DMS153 treated with DMSO at 0.1 percent for 48 hours (cell line): ENCODE measurements around the gene NKD2.

ENCODE experiments used
- DNase-seq: peaks from one replicate; lab custom pipeline; 2025; ENCODE audit not compliant: unreplicated experiment; lab: John Stamatoyannopoulos, UW

The NKD2 gene

DNA sequence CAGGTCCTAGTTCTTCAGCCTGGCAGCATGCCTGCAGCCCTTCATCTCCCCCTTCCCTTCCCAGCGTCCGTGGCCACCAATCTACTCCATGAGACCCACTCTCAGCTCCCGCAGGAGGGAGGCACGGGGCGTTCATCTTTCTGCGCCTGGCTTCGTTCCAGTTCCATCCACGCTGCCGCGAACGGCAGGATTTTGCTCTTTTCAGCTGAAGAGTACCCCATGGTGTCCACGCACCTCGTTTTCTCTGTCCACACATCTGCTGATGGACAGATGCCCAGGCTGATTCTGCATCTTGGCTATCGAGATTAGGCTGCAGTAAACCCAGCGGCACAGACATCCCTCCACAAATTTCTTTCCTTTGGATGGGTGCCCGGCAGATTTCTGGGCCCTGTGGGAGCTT, 30.5 kb upstream of the NKD2 start:
- DNase-seq: no peak

DNA sequence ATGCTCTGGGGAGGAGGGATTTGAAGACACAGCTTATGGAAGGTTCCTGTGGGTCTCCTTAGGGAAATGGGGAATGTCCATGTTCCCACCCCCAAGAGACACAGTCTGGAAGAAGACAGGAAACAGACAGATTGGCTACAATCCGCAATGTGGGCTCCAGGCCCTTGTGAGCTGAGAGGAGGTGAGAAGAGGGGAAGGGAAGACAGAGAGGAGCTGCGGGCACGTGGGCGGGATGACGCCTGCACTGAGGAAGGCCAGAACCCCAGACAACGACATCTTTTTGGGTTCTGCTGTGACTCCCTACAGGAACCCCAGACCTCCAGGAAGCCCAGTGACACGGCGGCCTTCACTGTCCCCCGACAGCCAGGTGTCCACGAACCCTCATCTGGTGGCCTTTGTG, 29.9 kb upstream of the NKD2 start:
- DNase-seq: no peak

DNA sequence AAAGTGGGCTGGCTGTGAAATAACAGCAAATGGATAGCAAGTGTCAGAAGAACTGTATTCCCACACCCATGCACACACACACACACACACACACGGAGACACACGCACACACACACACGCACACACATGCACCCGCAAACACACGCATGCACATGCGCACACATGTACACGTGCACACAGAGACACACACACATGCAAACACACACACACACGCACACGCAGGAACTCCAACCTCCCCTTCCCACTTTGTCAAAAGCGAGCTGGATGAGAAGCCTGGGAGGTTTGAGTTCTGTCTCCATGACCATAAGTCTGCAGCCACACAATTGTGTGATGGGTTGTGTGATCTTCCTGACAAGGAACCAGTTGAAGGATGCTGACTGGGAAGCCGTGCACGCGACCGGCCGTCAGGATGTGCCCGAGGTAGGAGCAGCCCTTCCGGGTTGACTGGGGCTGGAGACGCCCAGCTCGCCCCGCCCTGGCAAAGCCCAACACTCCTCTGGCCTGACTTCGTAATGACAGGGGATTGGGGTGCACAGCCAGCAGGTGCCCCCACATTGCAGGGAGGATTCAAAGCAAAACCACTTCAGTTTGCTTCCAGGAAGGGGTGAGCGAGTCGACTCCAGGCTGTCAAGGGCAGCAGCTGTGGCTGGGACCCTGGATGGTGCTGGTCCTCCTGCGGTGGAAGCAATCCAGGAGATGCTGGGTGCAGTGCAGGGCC, 29.3 kb upstream of the NKD2 start:
- DNase-seq: no peak

DNA sequence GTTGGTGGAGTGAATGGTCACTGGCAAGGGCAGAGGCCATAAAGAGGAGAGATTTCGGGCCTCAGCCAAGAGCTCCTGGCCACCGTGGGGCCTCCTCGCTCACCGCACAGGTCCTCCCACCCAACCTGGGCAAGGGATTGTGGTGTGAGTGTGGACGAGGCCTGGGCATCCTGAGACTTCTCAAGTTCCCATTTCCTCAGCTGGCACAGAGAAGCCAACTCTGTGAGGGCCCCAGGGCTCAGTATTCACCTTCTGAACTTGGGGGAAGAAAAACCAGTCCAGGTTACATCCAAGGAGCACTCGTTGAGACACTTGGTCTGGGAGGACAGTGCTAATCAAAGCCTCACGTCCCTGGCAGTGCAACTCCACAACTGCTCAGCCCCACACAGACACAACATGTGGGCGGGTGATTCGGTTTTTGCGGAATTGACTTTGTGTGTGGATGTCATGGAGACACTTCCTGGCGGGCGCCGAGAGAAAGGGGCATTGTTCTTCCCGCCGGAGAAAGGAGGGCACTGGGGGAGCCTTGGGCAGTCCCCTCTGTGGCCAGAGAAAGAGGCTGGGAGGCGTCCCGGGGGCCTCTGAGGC, 28.5 kb upstream of the NKD2 start:
- peak; percentile 20 for DNase-seq

DNA sequence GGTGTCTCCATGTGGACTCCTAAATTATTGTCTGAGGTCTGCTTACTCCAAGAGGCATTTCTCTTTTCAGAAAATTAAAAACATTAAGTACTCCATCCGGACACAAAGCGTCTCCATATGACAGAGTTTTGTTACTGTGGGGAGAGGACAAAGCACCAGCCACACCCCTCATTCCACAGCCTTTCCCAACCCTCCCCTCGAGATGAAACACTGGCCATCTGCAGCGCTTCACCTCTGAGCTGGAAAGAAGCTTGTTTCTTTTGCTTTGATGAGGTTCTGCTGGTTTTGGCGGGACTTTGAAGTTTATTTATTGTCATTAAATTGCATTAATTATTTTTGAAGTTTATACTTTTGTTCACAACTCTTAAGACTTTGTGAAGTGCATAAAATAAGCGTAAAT, 27.6 kb upstream of the NKD2 start:
- no peak for DNase-seq

DNA sequence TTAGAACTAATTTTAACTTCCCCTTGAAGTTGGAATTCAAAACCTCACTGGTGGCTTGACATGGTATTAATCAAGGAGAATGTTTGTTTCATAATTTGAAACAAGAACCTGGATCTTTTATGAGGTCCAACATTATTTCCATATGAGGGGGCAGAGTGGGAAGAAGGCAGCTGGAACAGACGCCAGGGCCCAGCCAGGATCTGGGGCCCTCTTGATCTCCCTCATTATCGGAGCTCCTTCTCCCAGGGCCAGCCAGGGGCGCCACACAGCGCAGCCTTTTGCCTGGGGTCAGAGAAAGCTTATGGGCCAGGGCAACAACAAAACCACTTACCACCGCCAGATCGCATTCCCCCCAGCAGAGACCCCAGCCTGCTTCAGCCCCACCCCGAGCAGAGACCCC, 27.1 kb upstream of the NKD2 start:
- no peak for DNase-seq

DNA sequence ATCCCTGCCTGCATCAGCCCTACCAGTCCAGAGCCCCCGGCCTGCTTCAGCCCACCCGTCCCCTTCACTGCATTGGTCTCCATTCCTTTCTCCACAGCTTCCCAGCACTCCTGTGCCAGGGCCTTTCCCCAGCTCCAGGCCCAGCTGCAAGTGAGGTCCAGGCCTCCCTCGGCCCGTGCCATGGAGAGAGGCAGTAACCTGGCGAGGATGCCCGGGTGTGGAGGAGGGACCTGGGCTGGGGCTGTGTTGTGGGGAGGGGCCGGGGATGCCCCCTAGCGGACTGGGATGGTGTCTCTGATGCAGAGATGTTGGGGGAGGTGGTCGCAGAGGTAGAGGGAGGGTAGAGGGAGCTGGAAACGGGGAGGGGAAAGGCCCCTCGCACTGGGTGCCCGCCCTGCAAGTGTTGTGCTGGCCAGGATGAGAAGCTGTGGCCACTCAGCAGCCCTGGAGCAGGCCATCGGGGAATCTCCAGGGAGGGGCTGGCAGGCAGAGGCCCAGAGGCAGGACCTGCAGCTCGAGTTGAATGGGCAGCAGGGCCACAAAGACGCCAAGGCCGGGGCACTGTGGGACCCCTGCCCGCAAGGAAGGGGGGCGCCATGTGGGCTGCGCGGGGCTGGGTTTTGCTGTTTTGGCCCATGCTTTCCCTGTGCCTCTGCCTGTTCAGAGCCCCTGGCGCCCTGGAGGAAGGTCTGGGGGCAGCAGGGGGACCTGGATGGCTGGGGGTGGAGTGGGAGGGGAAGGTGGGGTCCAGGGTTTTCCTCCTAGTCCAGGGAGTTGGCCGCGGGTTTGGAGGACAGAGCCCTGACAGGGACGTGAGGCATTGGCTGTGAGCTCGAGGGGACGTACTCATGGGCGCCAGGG, 26.0 kb upstream of the NKD2 start:
- DNase-seq: no peak

DNA sequence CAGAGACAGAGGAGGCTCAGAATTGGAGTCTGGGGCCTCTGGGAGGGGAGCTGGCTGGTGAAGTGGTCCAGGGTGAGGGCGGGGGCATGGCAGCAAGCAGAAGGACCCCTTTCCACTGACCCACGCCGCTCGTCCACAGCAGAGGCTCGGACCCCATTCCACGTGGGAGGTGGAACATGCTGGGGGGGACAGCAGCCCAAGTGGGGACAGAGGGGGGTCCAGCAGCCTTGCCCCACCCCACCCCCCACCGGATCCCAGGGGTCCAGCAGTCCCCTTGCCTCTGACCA, 25.4 kb upstream of the NKD2 start:
- no peak for DNase-seq

DNA sequence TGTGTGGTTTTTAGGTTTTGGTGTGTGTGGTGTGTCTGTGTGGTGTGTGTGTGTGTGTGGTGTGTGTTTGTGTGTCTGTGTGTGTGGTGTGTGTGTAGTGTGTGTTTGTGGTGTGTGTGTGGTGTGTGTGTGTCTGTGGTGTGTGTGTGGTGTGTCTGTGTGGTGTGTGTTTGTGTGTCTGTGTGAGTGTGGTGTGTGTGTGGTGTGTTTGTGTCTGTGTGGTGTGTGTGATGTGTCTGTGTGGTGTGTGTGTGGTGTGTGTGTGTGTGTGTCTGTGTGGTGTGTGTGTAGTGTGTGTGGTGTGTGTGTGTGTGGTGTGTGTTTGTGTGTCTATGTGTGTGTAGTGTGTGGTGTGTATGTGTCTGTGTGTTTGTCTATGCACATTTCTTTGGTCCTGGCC, 25.0 kb upstream of the NKD2 start:
- no peak for DNase-seq

DNA sequence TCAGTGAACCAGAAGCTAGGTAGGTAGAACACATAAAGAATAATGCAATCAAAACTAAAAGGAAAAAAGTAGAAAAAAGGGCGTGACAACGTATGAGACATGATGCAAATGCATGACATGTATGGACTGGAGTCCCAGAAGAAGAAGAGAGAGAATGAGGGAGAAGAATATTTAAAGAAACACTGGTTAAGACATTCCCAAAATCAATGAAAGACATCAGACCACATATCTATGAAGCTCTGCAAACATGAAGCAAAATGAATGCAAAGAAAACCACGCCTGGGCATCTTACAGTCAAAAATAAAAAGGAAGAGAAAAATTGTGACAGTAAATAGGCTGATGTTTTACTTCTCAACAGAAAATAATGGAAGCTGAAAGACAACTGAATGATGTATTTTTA, 23.8 kb upstream of the NKD2 start:
- no peak for DNase-seq

DNA sequence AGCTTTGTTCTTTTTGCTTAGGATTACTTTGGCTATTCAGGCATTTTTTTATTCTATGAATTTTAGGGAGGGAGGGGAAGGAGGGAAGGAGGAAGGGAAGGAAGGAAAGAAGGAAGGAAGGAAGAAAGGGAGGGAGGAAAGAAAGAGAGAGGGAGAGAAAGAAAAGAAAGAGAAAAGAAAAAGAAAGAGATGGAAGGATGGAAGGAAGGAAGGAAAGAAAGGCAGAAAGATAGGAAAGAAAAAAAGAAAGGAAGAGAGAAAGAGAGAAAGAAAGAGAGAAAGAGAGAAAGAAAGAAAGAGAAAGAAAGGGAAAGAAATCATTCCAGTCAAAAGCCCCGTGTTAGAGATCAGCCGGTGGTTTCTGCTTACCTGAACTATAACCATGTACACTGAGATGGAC, 20.8 kb upstream of the NKD2 start:
- no peak for DNase-seq

DNA sequence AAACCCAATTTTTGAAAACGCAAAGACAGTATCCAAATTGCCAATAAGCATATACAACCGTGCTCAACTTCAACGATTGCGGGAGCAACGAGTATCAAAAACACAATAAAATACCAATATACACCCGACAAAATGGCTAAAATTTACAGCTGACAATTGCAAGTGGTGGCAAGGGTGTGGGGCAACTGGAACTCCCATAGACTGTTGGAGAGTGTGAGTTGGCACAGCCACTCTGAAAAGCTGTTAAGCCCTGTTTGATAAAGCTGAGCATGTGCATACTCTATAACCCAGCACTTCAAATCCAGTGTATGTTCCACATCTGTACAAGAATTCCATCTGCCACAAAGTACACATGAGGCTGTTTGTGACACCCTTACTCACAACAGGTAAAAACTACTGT, 20.3 kb upstream of the NKD2 start:
- DNase-seq: no peak

DNA sequence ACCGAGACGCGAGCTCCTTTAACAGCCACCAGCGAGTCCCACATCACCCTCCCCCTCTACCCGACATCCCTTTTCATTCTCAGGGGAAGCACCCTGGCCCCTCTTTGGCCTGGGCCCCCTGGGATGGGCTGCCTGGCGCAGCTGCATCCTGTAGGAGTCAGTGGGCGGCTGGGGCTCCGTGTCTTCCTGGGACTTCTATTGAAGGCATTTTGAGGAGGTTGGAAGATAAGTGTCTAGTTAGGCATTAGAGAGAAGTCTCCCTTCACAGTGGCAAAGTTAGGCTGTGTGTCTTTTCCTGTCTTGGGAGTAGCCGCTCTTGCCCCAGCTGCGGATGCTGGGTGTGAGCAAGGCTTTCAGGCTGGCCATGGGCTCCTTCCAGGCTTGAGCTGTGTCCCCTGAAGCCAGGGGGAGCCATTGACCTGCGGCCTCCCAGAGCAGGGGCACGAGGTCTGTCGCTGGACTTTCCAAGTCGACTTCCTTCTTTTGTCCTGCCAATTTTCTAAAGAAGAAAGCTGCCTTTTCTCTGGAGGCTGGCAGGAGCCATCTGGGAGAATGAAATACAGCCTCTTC, 18.6 kb upstream of the NKD2 start:
- no peak for DNase-seq

DNA sequence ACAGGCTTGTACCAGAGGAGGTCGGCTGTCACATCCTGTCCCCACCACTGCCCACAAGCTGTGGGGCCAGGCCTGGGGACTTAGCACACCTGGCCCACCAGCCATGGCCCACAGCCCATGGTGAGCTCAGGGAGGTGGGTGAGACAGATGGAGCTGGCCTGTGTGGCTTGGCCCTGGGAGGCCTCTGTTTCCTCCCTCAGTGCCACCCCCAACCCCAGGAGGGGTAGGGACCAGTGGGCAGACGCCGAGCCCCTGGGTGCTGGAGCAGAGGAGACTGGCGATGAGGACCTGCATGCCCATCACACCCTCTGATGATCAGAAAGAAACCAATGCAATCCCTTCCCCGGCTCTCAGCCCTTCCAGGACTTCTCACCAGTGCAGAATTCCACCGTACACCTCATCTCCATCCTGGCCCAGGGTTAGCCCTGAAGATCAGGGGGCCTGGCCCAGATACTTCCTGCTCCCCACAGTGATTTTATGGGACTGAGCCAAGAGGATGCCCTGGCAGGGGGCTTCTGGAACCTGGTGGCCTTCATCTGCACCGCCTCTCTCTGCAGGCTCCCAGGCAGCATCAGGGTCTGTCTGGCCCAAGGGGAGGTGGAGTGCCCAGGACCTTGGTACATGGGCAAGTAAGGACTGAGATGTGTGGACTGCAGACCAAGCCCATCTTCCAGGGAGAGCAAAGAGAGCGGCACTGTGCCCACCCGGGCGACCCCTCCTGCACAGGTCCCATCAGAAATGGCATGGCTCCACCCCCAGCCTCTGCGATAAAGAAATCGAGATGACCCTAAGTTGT, 16.9 kb upstream of the NKD2 start:
- DNase-seq: no peak

DNA sequence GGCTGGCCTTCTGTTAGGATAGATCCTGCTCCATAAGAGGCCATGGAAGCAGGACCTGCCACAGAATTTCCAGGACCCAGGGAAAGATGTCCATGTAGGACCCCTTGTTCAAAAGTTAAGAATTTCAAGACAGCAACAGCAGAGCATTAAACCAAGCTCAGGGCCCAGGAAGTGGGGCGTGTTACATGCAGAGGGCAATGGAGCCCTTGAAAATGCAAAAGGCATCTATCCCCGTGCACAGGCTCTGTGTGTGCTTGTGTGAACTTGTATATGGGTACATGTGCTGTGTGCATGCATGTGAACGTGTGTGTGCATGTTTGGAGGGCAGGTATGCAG, 14.4 kb upstream of the NKD2 start:
- DNase-seq: no peak

DNA sequence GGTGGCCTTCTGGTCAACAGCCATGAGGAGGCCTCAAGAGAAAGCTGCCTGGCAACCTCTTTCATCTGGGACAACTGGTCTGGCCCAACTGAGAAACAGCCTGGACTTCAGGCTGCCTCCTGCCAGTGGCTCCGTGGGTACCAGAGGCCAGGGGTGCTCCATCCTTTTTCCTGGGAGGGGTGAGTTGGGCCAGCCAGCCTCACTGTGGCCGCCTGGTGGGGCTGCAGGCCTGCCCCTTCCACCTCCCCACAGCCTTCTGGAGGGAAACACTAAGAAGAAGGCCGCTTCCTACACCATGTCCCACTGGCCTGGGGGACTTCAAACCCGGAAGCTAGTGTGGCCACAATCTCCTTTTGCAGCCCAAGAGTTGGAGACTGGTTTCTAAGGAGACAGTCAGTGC, 13.8 kb upstream of the NKD2 start:
- DNase-seq: no peak

DNA sequence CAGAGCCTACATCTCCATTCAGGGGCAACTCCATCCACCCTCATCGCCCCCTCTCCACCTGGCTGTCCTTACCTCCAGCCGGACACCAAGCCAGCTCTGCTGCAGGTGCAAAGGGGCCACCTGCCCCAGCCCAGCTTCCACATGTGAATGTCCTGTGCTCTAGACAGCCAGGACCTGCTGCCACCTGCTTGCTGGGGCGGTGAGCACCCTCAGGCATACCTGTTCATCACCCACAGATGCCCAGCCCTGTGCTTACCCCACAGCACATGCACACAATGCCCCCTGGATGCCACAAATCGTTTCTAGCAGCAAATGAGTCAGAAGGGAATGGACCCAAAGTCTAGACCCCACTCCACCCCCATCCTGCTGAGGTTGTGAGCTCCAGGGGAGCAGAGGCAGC, 13.3 kb upstream of the NKD2 start:
- no peak for DNase-seq

DNA sequence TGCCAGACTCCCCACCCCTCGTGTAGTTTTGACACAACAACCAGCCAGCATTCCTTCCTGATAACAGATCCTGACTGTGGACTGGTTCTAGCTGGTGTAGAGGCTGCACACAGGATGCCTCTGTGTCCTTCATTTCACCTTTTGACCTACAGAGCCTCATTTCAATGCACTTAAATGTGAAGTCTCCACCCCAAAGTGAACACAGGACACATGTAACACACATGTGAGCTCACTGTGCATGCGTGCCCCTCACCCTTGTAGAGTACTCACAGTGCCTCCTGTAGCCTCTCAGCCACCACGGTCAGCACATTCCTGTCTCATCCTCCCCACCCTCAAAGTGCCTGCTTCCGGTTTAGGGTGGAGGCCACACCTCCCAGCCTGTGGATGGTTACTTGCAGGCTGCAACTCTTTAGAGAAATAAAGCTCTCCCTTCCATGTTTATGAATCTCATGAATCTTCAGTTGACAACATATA, 11.6 kb upstream of the NKD2 start:
- no peak for DNase-seq

DNA sequence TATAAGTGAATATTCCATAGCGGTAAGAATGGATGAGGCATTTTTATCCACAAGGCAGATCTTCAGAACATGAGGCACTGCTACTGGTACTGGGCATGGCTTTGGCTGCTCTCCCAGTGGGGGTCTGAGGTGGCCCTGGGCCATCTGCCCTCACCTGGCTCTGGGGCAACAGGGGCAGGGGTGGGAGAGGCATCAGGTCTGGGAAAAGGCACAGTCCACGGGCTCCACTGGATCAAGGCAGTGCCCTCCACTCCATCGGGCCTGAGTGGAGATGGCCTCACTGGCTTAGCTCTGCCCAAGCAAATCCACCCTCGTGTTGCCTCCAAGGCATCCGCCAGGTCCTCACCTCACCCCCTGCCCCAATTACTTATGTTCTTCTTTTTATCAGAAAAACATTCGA, 10.9 kb upstream of the NKD2 start:
- DNase-seq: no peak

DNA sequence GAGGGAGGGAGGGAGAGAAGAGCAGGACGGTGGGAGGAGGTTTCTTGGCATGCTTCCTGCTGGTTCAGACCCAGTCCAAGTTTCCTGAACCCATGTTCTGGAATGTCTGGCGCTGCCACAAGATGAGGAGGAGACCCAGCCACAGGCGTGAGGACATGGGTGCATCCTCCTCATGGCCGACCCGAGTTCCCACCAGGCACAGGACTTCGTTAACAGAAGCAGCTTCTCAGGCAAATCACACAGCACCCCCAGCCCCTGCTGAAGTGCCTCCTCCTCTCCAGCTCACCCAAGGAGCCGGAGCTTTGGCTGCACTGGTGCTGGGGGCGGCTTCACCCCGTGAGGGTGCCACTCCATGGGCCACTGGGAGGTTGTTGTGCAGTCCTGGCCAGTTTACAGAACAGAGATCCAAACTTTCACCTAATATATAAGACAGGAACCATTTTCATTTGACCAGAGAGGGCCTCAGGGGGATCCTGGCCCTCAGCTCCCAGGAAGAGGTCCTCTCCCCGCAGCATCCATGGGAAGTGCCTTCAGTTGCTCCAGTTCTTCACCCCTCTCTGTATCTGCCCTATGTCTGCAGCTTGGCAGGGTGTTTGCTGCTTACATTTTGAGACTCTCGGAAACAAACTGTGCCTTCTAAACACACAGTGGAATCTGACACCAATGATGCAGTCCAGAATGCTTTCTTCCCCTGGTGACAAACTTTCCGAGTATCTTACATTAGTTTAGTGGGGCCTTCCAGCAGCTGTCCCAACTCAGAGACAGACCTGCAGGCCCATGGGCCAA, 10.2 kb upstream of the NKD2 start:
- DNase-seq: no peak
